Naive B cell (primary cell): Measurements from ENCODE around the gene CSTF2T. TPM values are rescaled to one million over a fixed set of nuclear protein-coding genes. Genes with fewer than 3 reads are reported as not detected.
"Not testable (repeated sequence)": the region's sequence is repeated elsewhere in the genome, so short reads cannot be mapped to it uniquely, and the experiment has no call there.

Experiments
- ATAC-seq, 2 donors: fragments of 150-1000 bp; cut with Tn5 transposase; 2 replicates each; pipeline ENCODE4 v1.10.0; 2021; ENCODE audit warnings: low read depth in 2 of 2, mild to moderate bottlenecking in 2 of 2, moderate library complexity in 2 of 2
- DNase-seq: peaks from one replicate; pipeline ENCODE4 v3.0.0; 2022
- H3K27ac Mint-ChIP-seq, 6 donors: one replicate each; pipeline ENCODE4 v1.8.0; 2020 to 2022; ENCODE audit warnings: mild to moderate bottlenecking in 6 of 6, mixed read lengths in 6 of 6, moderate library complexity in 5 of 6, inconsistent platforms in 2 of 6
- H3K27me3 Mint-ChIP-seq, 3 donors: one replicate each; pipeline ENCODE4 v1.8.0; 2021 to 2022; ENCODE audit warnings: mixed read lengths in 3 of 3, mild to moderate bottlenecking in 1 of 3
- H3K36me3 Mint-ChIP-seq, 2 donors: one replicate each; pipeline ENCODE4 v1.8.0; 2020 to 2022; ENCODE audit warnings: mixed read lengths in 2 of 2, inconsistent platforms in 1 of 2, mild to moderate bottlenecking in 1 of 2
- H3K4me1 Mint-ChIP-seq, 3 donors: one replicate each; pipeline ENCODE4 v1.8.0; 2020 to 2022; ENCODE audit warnings: mixed read lengths in 3 of 3, inconsistent platforms in 1 of 3, mild to moderate bottlenecking in 1 of 3, moderate library complexity in 1 of 3
- H3K4me3 Mint-ChIP-seq, 8 donors: one replicate each; pipeline ENCODE4 v1.8.0; 2020 to 2022; ENCODE audit warnings: mild to moderate bottlenecking in 8 of 8, mixed read lengths in 8 of 8, moderate library complexity in 8 of 8, inconsistent platforms in 2 of 8
- H3K9me3 Mint-ChIP-seq, 7 donors: one replicate each; pipeline ENCODE4 v1.8.0; 2020 to 2022; ENCODE audit warnings: mixed read lengths in 7 of 7, mild to moderate bottlenecking in 5 of 7, inconsistent platforms in 2 of 7, moderate library complexity in 1 of 7
- polyA plus RNA-seq, 6 donors: library from polyadenylated mRNA; unstranded; fragments of 300-500 nt; fragmentation: Illumina TruSeq; gene quantifications; one replicate each; pipeline ENCODE4 v1.2.3, GENCODE V29; 2021; ENCODE audit warnings: low read depth in 6 of 6

The CSTF2T gene
- polyA plus RNA-seq, 6 donors from 2014 or later = 13.5 to 21.4 (median 17.7) TPM

GRCh38 chr10:51688826-51689225 lies 10.6 kb downstream of the CSTF2T start:
- ATAC-seq, H3K9me3 Mint-ChIP-seq, H3K4me1 Mint-ChIP-seq, DNase-seq, H3K36me3 Mint-ChIP-seq, H3K27ac Mint-ChIP-seq, H3K4me3 Mint-ChIP-seq: not testable (repeated sequence)
- H3K27me3 Mint-ChIP-seq = peaks cover 8 to 13% (median 10%) of the 10 kb centered on the region in 3 donors

- no peak for DNase-seq
- H3K27me3 Mint-ChIP-seq = peaks cover 12 to 17% (median 12%) of the 10 kb centered on the region in 3 donors
- no peak overlapping the region for H3K27ac Mint-ChIP-seq
- no peaks in the 10 kb centered on the region for H3K36me3 Mint-ChIP-seq
- H3K4me1 Mint-ChIP-seq = no peaks in the 10 kb centered on the region
- H3K4me3 Mint-ChIP-seq = no peak overlapping the region
- H3K9me3 Mint-ChIP-seq = peaks cover 0 to 4% (median 0%) of the 10 kb centered on the region in 7 donors
- ATAC-seq = no peak
Measured at GRCh38 chr10:51687296-51687695, 12.1 kb downstream of the CSTF2T start.

GRCh38 chr10:51685768-51686167 lies 13.6 kb downstream of the CSTF2T start:
- Mint-ChIP-seq H3K4me1 (no peaks in the 10 kb centered on the region), H3K27ac (peak overlapping the region in 1 of 6 donors; percentile 68), H3K4me3 (no peak overlapping the region), H3K27me3 (peaks cover 15 to 22% (median 16%) of the 10 kb centered on the region in 3 donors), H3K9me3 (peaks cover 0 to 4% (median 0%) of the 10 kb centered on the region in 7 donors), H3K36me3 (no peaks in the 10 kb centered on the region)
- ATAC-seq (no peak), DNase-seq (no peak)

- ATAC-seq = no peak
- H3K36me3 Mint-ChIP-seq = no peaks in the 10 kb centered on the region
- DNase-seq = no peak
- no peaks in the 10 kb centered on the region for H3K9me3 Mint-ChIP-seq
- no peaks in the 10 kb centered on the region for H3K4me1 Mint-ChIP-seq
- H3K27ac Mint-ChIP-seq = no peak overlapping the region
- peaks cover 17 to 45% (median 21%) of the 10 kb centered on the region in 3 donors for H3K27me3 Mint-ChIP-seq
- H3K4me3 Mint-ChIP-seq = no peak overlapping the region
Measured at GRCh38 chr10:51683031-51683691, 16.2 kb downstream of the CSTF2T start.

GRCh38 chr10:51679841-51680240 lies 19.6 kb downstream of the CSTF2T start:
- DNase-seq = no peak
- H3K4me3 Mint-ChIP-seq = no peak overlapping the region
- H3K36me3 Mint-ChIP-seq = no peaks in the 10 kb centered on the region
- no peak overlapping the region for H3K27ac Mint-ChIP-seq
- no peaks in the 10 kb centered on the region for H3K9me3 Mint-ChIP-seq
- ATAC-seq = no peak
- H3K27me3 Mint-ChIP-seq = peaks cover 25 to 42% (median 27%) of the 10 kb centered on the region in 3 donors
- H3K4me1 Mint-ChIP-seq = no peaks in the 10 kb centered on the region

GRCh38 chr10:51675088-51675487 lies 24.3 kb downstream of the CSTF2T start:
- no peaks in the 10 kb centered on the region for H3K4me1 Mint-ChIP-seq
- H3K9me3 Mint-ChIP-seq = peaks cover 0 to 24% (median 3%) of the 10 kb centered on the region in 7 donors
- H3K4me3 Mint-ChIP-seq = no peak overlapping the region
- no peak for ATAC-seq
- no peak for DNase-seq
- H3K27me3 Mint-ChIP-seq = peaks cover 19 to 26% (median 21%) of the 10 kb centered on the region in 3 donors
- H3K36me3 Mint-ChIP-seq = peaks cover 0 to 10% of the 10 kb centered on the region in 2 donors
- no peak overlapping the region for H3K27ac Mint-ChIP-seq

- H3K27me3 Mint-ChIP-seq = peaks cover 6 to 11% (median 9%) of the 10 kb centered on the region in 3 donors
- H3K4me3 Mint-ChIP-seq = no peak overlapping the region
- H3K36me3 Mint-ChIP-seq = peaks cover 0 to 10% of the 10 kb centered on the region in 2 donors
- no peak for ATAC-seq
- H3K4me1 Mint-ChIP-seq = no peaks in the 10 kb centered on the region
- no peak for DNase-seq
- H3K9me3 Mint-ChIP-seq = peaks cover 0 to 24% (median 3%) of the 10 kb centered on the region in 7 donors
- H3K27ac Mint-ChIP-seq = no peak overlapping the region
Measured at GRCh38 chr10:51672039-51672535, 27.3 kb downstream of the CSTF2T start.

- H3K4me1 Mint-ChIP-seq = no peaks in the 10 kb centered on the region
- H3K9me3 Mint-ChIP-seq = peaks cover 0 to 24% (median 3%) of the 10 kb centered on the region in 7 donors
- no peak overlapping the region for H3K4me3 Mint-ChIP-seq
- H3K27me3 Mint-ChIP-seq = peaks cover 5 to 6% (median 5%) of the 10 kb centered on the region in 3 donors
- no peak for ATAC-seq
- DNase-seq = no peak
- peaks cover 0 to 10% of the 10 kb centered on the region in 2 donors for H3K36me3 Mint-ChIP-seq
- peak overlapping the region in 1 of 6 donors; percentile 51 for H3K27ac Mint-ChIP-seq
Measured at GRCh38 chr10:51669041-51669440, 30.4 kb downstream of the CSTF2T start.

- Mint-ChIP-seq H3K4me1 (no peaks in the 10 kb centered on the region), H3K4me3 (no peak overlapping the region), H3K36me3 (peaks cover 0 to 9% of the 10 kb centered on the region in 2 donors), H3K27ac (no peak overlapping the region), H3K9me3 (peaks cover 0 to 22% (median 3%) of the 10 kb centered on the region in 7 donors), H3K27me3 (peaks cover 5 to 6% (median 5%) of the 10 kb centered on the region in 3 donors)
- DNase-seq = no peak
- no peak for ATAC-seq
Measured at GRCh38 chr10:51668336-51668689, 31.1 kb downstream of the CSTF2T start.

GRCh38 chr10:51667678-51668335 lies 31.6 kb downstream of the CSTF2T start:
- DNase-seq (no peak), ATAC-seq (no peak)
- no peak overlapping the region for H3K27ac Mint-ChIP-seq
- H3K27me3 Mint-ChIP-seq = peaks cover 5 to 6% (median 5%) of the 10 kb centered on the region in 3 donors
- H3K36me3 Mint-ChIP-seq = peaks cover 0 to 6% of the 10 kb centered on the region in 2 donors
- no peaks in the 10 kb centered on the region for H3K4me1 Mint-ChIP-seq
- H3K9me3 Mint-ChIP-seq = peaks cover 0 to 18% (median 3%) of the 10 kb centered on the region in 7 donors
- no peak overlapping the region for H3K4me3 Mint-ChIP-seq

- DNase-seq (no peak), ATAC-seq (no peak)
- Mint-ChIP-seq H3K9me3 (peaks cover 0 to 6% (median 0%) of the 10 kb centered on the region in 7 donors), H3K27ac (no peak overlapping the region), H3K4me1 (no peaks in the 10 kb centered on the region), H3K27me3 (peaks cover 0 to 6% (median 5%) of the 10 kb centered on the region in 3 donors), H3K4me3 (no peak overlapping the region), H3K36me3 (no peaks in the 10 kb centered on the region)
Measured at GRCh38 chr10:51666456-51666855, 32.9 kb downstream of the CSTF2T start.

- H3K36me3 Mint-ChIP-seq = no peaks in the 10 kb centered on the region
- no peak for DNase-seq
- no peak for ATAC-seq
- no peaks in the 10 kb centered on the region for H3K9me3 Mint-ChIP-seq
- H3K27ac Mint-ChIP-seq = no peak overlapping the region
- peaks cover 0 to 6% (median 4%) of the 10 kb centered on the region in 3 donors for H3K27me3 Mint-ChIP-seq
- no peak overlapping the region for H3K4me3 Mint-ChIP-seq
- no peaks in the 10 kb centered on the region for H3K4me1 Mint-ChIP-seq
Measured at GRCh38 chr10:51663086-51663485, 36.3 kb downstream of the CSTF2T start.

- Mint-ChIP-seq H3K27me3 (peaks cover 5 to 7% (median 6%) of the 10 kb centered on the region in 3 donors), H3K9me3 (no peaks in the 10 kb centered on the region), H3K27ac (no peak overlapping the region), H3K4me3 (no peak overlapping the region), H3K4me1 (no peaks in the 10 kb centered on the region), H3K36me3 (no peaks in the 10 kb centered on the region)
- DNase-seq (no peak), ATAC-seq (no peak)
Measured at GRCh38 chr10:51659344-51659743, 40.1 kb downstream of the CSTF2T start.

- no peaks in the 10 kb centered on the region for H3K9me3 Mint-ChIP-seq
- no peaks in the 10 kb centered on the region for H3K4me1 Mint-ChIP-seq
- peaks cover 5 to 7% (median 6%) of the 10 kb centered on the region in 3 donors for H3K27me3 Mint-ChIP-seq
- no peak overlapping the region for H3K4me3 Mint-ChIP-seq
- DNase-seq (no peak), ATAC-seq (no peak)
- no peak overlapping the region for H3K27ac Mint-ChIP-seq
- H3K36me3 Mint-ChIP-seq = no peaks in the 10 kb centered on the region
Measured at GRCh38 chr10:51658000-51658399, 41.4 kb downstream of the CSTF2T start.
